ENCODE results near the gene PRAMEF2.
"Not testable (repeated sequence)": the region's sequence is repeated elsewhere in the genome, so short reads cannot be mapped to it uniquely, and the experiment has no call there.

Gene PRAMEF2

DNA sequence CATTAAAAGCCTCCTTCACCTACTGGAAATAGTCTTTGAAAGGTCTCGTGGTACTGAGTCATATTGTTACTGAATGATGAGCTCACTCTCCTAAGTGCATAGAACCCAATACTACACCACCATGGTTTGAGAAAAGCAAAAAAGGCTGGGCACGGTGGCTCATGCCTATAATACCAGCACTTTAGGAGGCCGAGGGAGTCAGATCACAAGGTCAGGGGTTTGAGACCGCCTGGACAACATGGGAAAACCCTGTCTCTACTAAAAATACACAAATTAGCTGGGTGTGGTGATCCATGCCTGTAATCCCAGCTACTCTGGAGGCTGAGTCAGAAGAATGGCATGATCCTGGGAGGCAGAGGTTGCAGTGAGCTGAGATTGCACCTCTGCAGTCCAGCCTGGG lies 5.1 kb upstream of the PRAMEF2 start:
- TF ChIP-seq TCF12 (IDR thresholded peaks at IDR 0.05; ENCODE audit: low read depth), result no peak
- no peak for TF ChIP-seq TAF1 (IDR thresholded peaks at IDR 0.05; ENCODE audit: low read depth)
- TF ChIP-seq MAX (IDR thresholded peaks at IDR 0.05), result no peak
- TF ChIP-seq, protein P1, sequence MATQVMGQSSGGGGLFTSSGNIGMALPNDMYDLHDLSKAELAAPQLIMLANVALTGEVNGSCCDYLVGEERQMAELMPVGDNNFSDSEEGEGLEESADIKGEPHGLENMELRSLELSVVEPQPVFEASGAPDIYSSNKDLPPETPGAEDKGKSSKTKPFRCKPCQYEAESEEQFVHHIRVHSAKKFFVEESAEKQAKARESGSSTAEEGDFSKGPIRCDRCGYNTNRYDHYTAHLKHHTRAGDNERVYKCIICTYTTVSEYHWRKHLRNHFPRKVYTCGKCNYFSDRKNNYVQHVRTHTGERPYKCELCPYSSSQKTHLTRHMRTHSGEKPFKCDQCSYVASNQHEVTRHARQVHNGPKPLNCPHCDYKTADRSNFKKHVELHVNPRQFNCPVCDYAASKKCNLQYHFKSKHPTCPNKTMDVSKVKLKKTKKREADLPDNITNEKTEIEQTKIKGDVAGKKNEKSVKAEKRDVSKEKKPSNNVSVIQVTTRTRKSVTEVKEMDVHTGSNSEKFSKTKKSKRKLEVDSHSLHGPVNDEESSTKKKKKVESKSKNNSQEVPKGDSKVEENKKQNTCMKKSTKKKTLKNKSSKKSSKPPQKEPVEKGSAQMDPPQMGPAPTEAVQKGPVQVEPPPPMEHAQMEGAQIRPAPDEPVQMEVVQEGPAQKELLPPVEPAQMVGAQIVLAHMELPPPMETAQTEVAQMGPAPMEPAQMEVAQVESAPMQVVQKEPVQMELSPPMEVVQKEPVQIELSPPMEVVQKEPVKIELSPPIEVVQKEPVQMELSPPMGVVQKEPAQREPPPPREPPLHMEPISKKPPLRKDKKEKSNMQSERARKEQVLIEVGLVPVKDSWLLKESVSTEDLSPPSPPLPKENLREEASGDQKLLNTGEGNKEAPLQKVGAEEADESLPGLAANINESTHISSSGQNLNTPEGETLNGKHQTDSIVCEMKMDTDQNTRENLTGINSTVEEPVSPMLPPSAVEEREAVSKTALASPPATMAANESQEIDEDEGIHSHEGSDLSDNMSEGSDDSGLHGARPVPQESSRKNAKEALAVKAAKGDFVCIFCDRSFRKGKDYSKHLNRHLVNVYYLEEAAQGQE (IDR thresholded peaks at IDR 0.05; ENCODE audit: low read depth), result no peak
- no peak for TF ChIP-seq CEBPB (IDR thresholded peaks at IDR 0.05)

GRCh38 chr1:12886101-12886500 lies 29.2 kb downstream of the PRAMEF2 start, which contains the start of gene PRAMEF4:
Gene PRAMEF4 (minus strand): TSS chr1:12886201. CDS start chr1:12883394, 2,807 bp downstream.
- not testable (repeated sequence) for TF ChIP-seq EGR1 (IDR thresholded peaks at IDR 0.05); YY1 (IDR thresholded peaks at IDR 0.05; ENCODE audit: low read depth)
- TF ChIP-seq, protein P1 (IDR thresholded peaks at IDR 0.05; ENCODE audit: low read depth), result not testable (repeated sequence)

DNA sequence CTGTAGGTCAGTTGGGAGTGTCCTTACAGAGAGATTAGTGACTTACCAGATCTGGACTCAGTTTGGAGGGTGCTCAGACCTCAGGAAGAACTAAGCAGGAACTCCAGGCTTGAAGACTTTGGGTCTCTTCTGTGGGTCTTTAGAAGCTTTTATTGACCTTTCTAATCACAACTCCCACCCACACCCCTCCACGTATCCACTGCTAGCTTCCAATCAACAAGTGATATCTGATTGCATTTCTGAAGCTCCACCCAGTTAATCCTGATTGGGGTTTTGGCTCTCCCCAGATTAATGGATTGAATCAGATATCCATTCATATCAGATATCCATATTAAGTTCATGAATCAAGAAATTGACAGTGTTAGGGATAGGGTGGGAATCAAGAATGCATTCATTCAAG lies 41.3 kb downstream of the PRAMEF2 start, which contains the start of gene PRAMEF10:
PRAMEF10 (minus strand) TSS at position 101 of the 400 bp plus-strand sequence. CDS start 2,423 bp downstream, outside the sequence.
- not testable (repeated sequence) for TF ChIP-seq FOXM1 (IDR thresholded peaks at IDR 0.05; ENCODE audit: borderline replicate concordance, low read depth); YY1 (IDR thresholded peaks at IDR 0.05; ENCODE audit: low read depth)
- TF ChIP-seq, protein P1 (IDR thresholded peaks at IDR 0.05; ENCODE audit: low read depth), result not testable (repeated sequence)

Measured in Ishikawa (cell line).